Loucy (cell line): Measurements from ENCODE around the gene WNK4.

Source experiments
- H2AFZ ChIP-seq: fragments of 200-600 bp; sonication (generic); 2 replicates; pipeline ENCODE4 v1.6.0; 2016; ENCODE audit warnings: antibody characterized with exemption, mild to moderate bottlenecking, low read length, moderate library complexity
- H3F3A ChIP-seq: fragments of 200-600 bp; 2 replicates; pipeline ENCODE4 v1.6.0; 2016; ENCODE audit warnings: antibody characterized with exemption, low read depth, mild to moderate bottlenecking
- H3K27me3 ChIP-seq: fragments of 200-600 bp; sonication (generic); 2 replicates; pipeline ENCODE4 v1.6.1; 2014; ENCODE audit warnings: low read length, mild to moderate bottlenecking; ENCODE audit not compliant: insufficient read depth, poor library complexity, severe bottlenecking
- H3K36me3 ChIP-seq: fragments of 200-600 bp; sonication (generic); 2 replicates; pipeline ENCODE4 v1.6.1; 2016; ENCODE audit warnings: low read length; ENCODE audit not compliant: insufficient read depth
- H3K4me1 ChIP-seq: fragments of 200-600 bp; sonication (generic); 2 replicates; pipeline ENCODE4 v1.5.1; 2014; ENCODE audit warnings: low read length, mild to moderate bottlenecking; ENCODE audit not compliant: insufficient read depth, poor library complexity, severe bottlenecking
- H3K4me2 ChIP-seq: fragments of 200-600 bp; sonication (generic); 2 replicates; pipeline ENCODE4 v1.6.0; 2014; ENCODE audit warnings: antibody characterized with exemption, low read length, low read depth, mild to moderate bottlenecking; ENCODE audit not compliant: poor library complexity, severe bottlenecking
- H3K4me3 ChIP-seq: fragments of 200-600 bp; sonication (generic); 2 replicates; pipeline ENCODE4 v1.5.1; 2014; ENCODE audit warnings: low read length, mild to moderate bottlenecking, mixed read lengths; ENCODE audit not compliant: poor library complexity, severe bottlenecking
- H3K79me2 ChIP-seq: fragments of 200-600 bp; sonication (generic); 2 replicates; pipeline ENCODE4 v1.6.1; 2014; ENCODE audit warnings: low read length; ENCODE audit not compliant: insufficient read depth
- H3K9ac ChIP-seq: fragments of 200-600 bp; sonication (generic); 2 replicates; pipeline ENCODE4 v1.6.0; 2014; ENCODE audit warnings: mild to moderate bottlenecking, low read depth, low read length, moderate library complexity; ENCODE audit not compliant: poor library complexity, severe bottlenecking
- H3K9me2 ChIP-seq: fragments of 200-600 bp; sonication (generic); replicated peaks from 2 replicates; pipeline ENCODE4 v1.6.1; 2016; ENCODE audit warnings: low read depth, low read length, mixed read lengths
- H3K9me3 ChIP-seq: fragments of 200-600 bp; sonication (generic); 2 replicates; pipeline ENCODE4 v1.6.1; 2014; ENCODE audit warnings: mild to moderate bottlenecking, antibody characterized with exemption, low read length, low read depth; ENCODE audit not compliant: insufficient read depth
- H4K20me1 ChIP-seq: fragments of 200-600 bp; sonication (generic); 2 replicates; pipeline ENCODE4 v1.6.0; 2014; ENCODE audit warnings: antibody characterized with exemption, low read length, mild to moderate bottlenecking; ENCODE audit not compliant: insufficient read depth, poor library complexity, severe bottlenecking
- EZH2phosphoT487 ChIP-seq: fragments of 200-600 bp; IDR thresholded peaks from 2 replicates; pipeline ENCODE4 v1.6.1; 2018; ENCODE audit warnings: antibody characterized with exemption, mild to moderate bottlenecking, moderate library complexity, borderline replicate concordance
- TF ChIP-seq, protein P1 (sequence below): fragments of 200-600 bp; sonication (generic); conservative IDR thresholded peaks from 2 replicates; pipeline ENCODE4 v1.5.1; 2014; ENCODE audit warnings: mild to moderate bottlenecking, antibody characterized with exemption, low read length

Gene WNK4

DNA sequence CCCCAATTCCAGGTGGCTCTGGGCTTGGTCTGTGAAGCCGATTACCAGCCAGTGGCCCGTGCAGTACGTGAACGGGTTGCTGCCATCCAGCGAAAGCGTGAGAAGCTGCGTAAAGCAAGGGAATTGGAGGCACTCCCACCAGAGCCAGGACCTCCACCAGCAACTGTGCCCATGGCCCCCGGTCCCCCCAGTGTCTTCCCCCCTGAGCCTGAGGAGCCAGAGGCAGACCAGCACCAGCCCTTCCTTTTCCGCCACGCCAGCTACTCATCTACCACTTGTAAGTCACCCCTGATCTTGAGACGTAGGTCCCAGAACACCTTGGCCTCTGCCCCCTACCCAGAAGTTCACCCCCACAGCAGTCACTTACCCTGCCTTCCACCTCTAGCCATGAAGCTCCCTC lies 6.9 kb downstream of the WNK4 start:
- Histone ChIP-seq H3K9ac (no peak overlapping the region), H3K27me3 (no peaks in the 10 kb centered on the region), H3F3A (no peaks in the 10 kb centered on the region), H3K36me3 (no peaks in the 10 kb centered on the region), H3K79me2 (no peaks in the 10 kb centered on the region), H3K4me3 (no peak overlapping the region), H2AFZ (no peak overlapping the region), H4K20me1 (no peaks in the 10 kb centered on the region), H3K4me1 (no peaks in the 10 kb centered on the region), H3K9me2 (no peaks in the 10 kb centered on the region), H3K9me3 (no peaks in the 10 kb centered on the region), H3K4me2 (no peak overlapping the region)
- TF ChIP-seq, protein P1, sequence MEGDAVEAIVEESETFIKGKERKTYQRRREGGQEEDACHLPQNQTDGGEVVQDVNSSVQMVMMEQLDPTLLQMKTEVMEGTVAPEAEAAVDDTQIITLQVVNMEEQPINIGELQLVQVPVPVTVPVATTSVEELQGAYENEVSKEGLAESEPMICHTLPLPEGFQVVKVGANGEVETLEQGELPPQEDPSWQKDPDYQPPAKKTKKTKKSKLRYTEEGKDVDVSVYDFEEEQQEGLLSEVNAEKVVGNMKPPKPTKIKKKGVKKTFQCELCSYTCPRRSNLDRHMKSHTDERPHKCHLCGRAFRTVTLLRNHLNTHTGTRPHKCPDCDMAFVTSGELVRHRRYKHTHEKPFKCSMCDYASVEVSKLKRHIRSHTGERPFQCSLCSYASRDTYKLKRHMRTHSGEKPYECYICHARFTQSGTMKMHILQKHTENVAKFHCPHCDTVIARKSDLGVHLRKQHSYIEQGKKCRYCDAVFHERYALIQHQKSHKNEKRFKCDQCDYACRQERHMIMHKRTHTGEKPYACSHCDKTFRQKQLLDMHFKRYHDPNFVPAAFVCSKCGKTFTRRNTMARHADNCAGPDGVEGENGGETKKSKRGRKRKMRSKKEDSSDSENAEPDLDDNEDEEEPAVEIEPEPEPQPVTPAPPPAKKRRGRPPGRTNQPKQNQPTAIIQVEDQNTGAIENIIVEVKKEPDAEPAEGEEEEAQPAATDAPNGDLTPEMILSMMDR = no peak
- TF ChIP-seq EZH2phosphoT487 = no peak

DNA sequence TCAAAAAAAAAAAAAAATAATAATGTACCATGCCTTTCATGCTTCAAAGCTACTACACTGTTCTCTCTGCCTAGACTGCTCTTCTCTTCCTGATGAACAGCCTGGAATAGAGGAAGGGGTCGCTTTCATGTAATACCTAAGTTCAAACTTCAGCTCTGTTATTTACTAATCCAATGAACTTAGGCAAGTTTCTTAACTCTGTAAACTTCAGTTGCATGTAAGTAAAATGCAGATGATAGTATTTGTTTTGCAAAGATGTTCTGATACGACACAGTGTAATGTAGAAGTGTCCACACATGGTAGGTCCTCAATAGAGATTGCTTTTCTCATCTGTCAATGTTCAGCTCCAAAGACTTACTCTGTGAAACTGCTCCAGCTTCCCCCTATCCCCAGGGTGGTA lies 11.5 kb downstream of the WNK4 start:
- peaks cover 1% of the 10 kb centered on the region for H3K4me1 ChIP-seq

DNA sequence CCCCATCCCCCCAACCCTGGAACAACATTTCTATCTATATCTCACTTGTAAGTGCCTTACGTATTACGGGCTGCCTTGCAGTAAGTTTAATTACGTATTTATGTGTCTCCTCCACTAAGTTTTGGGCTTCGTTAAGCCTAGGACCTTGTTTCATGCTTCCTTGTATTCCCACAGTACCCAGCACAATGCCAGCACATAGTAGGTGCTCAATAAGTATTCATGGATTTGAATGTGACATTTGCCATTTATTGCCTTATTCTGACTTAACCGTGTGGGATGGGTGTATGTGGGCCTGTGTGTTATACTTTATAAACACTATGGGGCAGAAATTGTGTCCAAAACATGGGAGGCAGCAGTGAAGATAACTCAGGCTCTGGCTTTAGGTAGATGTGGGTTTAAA lies 12.1 kb downstream of the WNK4 start:
- no peak for TF ChIP-seq EZH2phosphoT487
- TF ChIP-seq, protein P1 = no peak
- Histone ChIP-seq H3K79me2 (peaks cover 12% of the 10 kb centered on the region), H3K4me3 (no peak overlapping the region), H3K4me2 (no peak overlapping the region), H3K27me3 (no peaks in the 10 kb centered on the region), H3K4me1 (peaks cover 7% of the 10 kb centered on the region), H3K9ac (no peak overlapping the region), H2AFZ (no peak overlapping the region), H3F3A (no peaks in the 10 kb centered on the region), H4K20me1 (no peaks in the 10 kb centered on the region), H3K36me3 (no peaks in the 10 kb centered on the region), H3K9me2 (no peaks in the 10 kb centered on the region), H3K9me3 (no peaks in the 10 kb centered on the region)

More for the DNA sequence above, 11.5 kb downstream of the WNK4 start:
- Histone ChIP-seq H3K27me3 (no peaks in the 10 kb centered on the region), H3F3A (no peaks in the 10 kb centered on the region), H3K9ac (no peak overlapping the region), H3K4me2 (no peak overlapping the region), H3K79me2 (peaks cover 6% of the 10 kb centered on the region; the same call in 1 of the 2 replicates), H4K20me1 (no peaks in the 10 kb centered on the region), H3K36me3 (no peaks in the 10 kb centered on the region), H3K9me2 (no peaks in the 10 kb centered on the region), H3K9me3 (no peaks in the 10 kb centered on the region), H2AFZ (no peak overlapping the region), H3K4me3 (no peak overlapping the region)
- TF ChIP-seq EZH2phosphoT487 = no peak
- TF ChIP-seq, protein P1 = no peak
